Neural cell (in vitro differentiated cells): Measurements from ENCODE around the gene GPATCH11. TPM values are rescaled to one million over a fixed set of nuclear protein-coding genes. Genes with fewer than 3 reads are reported as not detected.

Source experiments
- H2AFZ ChIP-seq: fragments of 200-600, 300-800 bp; sonication (generic), shearing (Covaris generic); 2 replicates; pipeline ENCODE4 v1.6.0; 2014; ENCODE audit warnings: low read depth, mild to moderate bottlenecking, antibody characterized with exemption, low read length, moderate library complexity
- H3F3A ChIP-seq: fragments of 200-600 bp; shearing (Covaris generic); 2 replicates; pipeline ENCODE4 v1.6.1; 2016; ENCODE audit warnings: mild to moderate bottlenecking, moderate library complexity, mixed read lengths, antibody characterized with exemption, low read length; ENCODE audit not compliant: insufficient read depth, poor library complexity, severe bottlenecking
- H3K27ac ChIP-seq: fragments of 200-600, 300-800 bp; sonication (generic), shearing (Covaris generic); 2 replicates; pipeline ENCODE4 v1.5.1; 2014; ENCODE audit warnings: mild to moderate bottlenecking, low read length, moderate library complexity
- H3K27me3 ChIP-seq: fragments of 300-800, 200-600 bp; sonication (generic), shearing (Covaris generic); 2 replicates; pipeline ENCODE4 v1.6.0; 2014; ENCODE audit warnings: mild to moderate bottlenecking, low read depth, low read length, moderate library complexity; ENCODE audit not compliant: insufficient read depth
- H3K36me3 ChIP-seq: fragments of 300-800, 200-600 bp; sonication (generic), shearing (Covaris generic); 2 replicates; pipeline ENCODE4 v1.5.1; 2014; ENCODE audit warnings: mild to moderate bottlenecking, antibody characterized with exemption, low read length, moderate library complexity; ENCODE audit not compliant: insufficient read depth
- H3K4me2 ChIP-seq: fragments of 300-800, 200-600 bp; sonication (generic), shearing (Covaris generic); 2 replicates; pipeline ENCODE4 v1.6.0; 2014; ENCODE audit warnings: mild to moderate bottlenecking, low read length
- H3K4me3 ChIP-seq: fragments of 300-800, 200-600 bp; sonication (generic), shearing (Covaris generic); 2 replicates; pipeline ENCODE4 v1.5.1; 2014; ENCODE audit warnings: mild to moderate bottlenecking, low read length, moderate library complexity
- H3K79me2 ChIP-seq: fragments of 200-600 bp; shearing (Covaris generic); replicated peaks from 2 replicates; pipeline ENCODE4 v1.6.0; 2014; ENCODE audit warnings: mild to moderate bottlenecking, low read length, moderate library complexity; ENCODE audit not compliant: insufficient read depth
- H3K9ac ChIP-seq: fragments of 300-800, 200-600 bp; sonication (generic), shearing (Covaris generic); 2 replicates; pipeline ENCODE4 v1.6.1; 2016; ENCODE audit warnings: mild to moderate bottlenecking, low read length, mixed read lengths
- H3K9me2 ChIP-seq: fragments of 200-600 bp; shearing (Covaris generic); 2 replicates; pipeline ENCODE4 v1.6.1; 2016; ENCODE audit warnings: mild to moderate bottlenecking, low read length, mixed read lengths; ENCODE audit not compliant: insufficient read depth
- H3K9me3 ChIP-seq: fragments of 200-600, 300-800 bp; sonication (generic), shearing (Covaris generic); 2 replicates; pipeline ENCODE4 v1.6.1; 2016; ENCODE audit warnings: mild to moderate bottlenecking, mixed run types, low read length, moderate library complexity, mixed read lengths
- H4K20me1 ChIP-seq: fragments of 200-600 bp; shearing (Covaris generic); 2 replicates; pipeline ENCODE4 v1.6.1; 2016; ENCODE audit warnings: mild to moderate bottlenecking, mixed run types; ENCODE audit not compliant: insufficient read depth
- CTCF ChIP-seq: fragments of 450-650 bp; IDR thresholded peaks from 2 replicates; pipeline ENCODE4 v1.5.1; 2014; ENCODE audit warnings: antibody characterized with exemption, mild to moderate bottlenecking, moderate library complexity; ENCODE audit not compliant: poor library complexity, severe bottlenecking
- EP300 ChIP-seq: fragments of 450-650 bp; conservative IDR thresholded peaks from 2 replicates; pipeline ENCODE4 v1.6.1; 2014; ENCODE audit warnings: antibody characterized with exemption, mild to moderate bottlenecking, moderate library complexity; ENCODE audit not compliant: poor library complexity, severe bottlenecking
- EZH2 ChIP-seq: fragments of 200-600, 300-800 bp; shearing (Covaris generic), sonication (generic); IDR thresholded peaks from 2 replicates; pipeline ENCODE4 v1.6.1; 2014; ENCODE audit warnings: antibody characterized with exemption, low read length, borderline replicate concordance, mild to moderate bottlenecking; ENCODE audit not compliant: insufficient read depth, poor library complexity, severe bottlenecking
- MXI1 ChIP-seq: fragments of 450-650 bp; conservative IDR thresholded peaks from 2 replicates; pipeline ENCODE4 v1.6.1; 2014; ENCODE audit warnings: antibody characterized with exemption, mild to moderate bottlenecking; ENCODE audit not compliant: poor library complexity, severe bottlenecking
- POLR2AphosphoS5 ChIP-seq: IDR thresholded peaks from 2 replicates; pipeline ENCODE4 v1.6.1; 2012
- RAD21 ChIP-seq: fragments of 450-650 bp; conservative IDR thresholded peaks from 2 replicates; pipeline ENCODE4 v1.6.1; 2014; ENCODE audit warnings: antibody characterized with exemption, mild to moderate bottlenecking, moderate library complexity
- REST ChIP-seq: IDR thresholded peaks from 2 replicates; pipeline ENCODE4 v1.6.1; 2012; ENCODE audit warnings: borderline replicate concordance
- SMC3 ChIP-seq: fragments of 450-650 bp; conservative IDR thresholded peaks from 2 replicates; pipeline ENCODE4 v1.6.1; 2014; ENCODE audit warnings: antibody characterized with exemption, mild to moderate bottlenecking, moderate library complexity; ENCODE audit not compliant: poor library complexity
- TAF1 ChIP-seq: IDR thresholded peaks from 2 replicates; pipeline ENCODE4 v1.6.1; 2012; ENCODE audit warnings: low read depth
- polyA plus RNA-seq: library from polyadenylated mRNA; depleted of rRNA; stranded (reverse); fragments of >200 nt; gene quantifications from 2 replicates; pipeline ENCODE4 v1.2.3, GENCODE V29; 2014

Gene GPATCH11
- polyA plus RNA-seq, 1 donor from 2014 or later = 17.7 TPM

GRCh38 chr2:37110306-37111212 is 26.2 kb downstream of the GPATCH11 start:
- Histone ChIP-seq H3K4me3 (no peak overlapping the region), H3K79me2 (no peaks in the 10 kb centered on the region), H4K20me1 (no peaks in the 10 kb centered on the region), H2AFZ (no peak overlapping the region), H3K4me2 (no peak overlapping the region), H3K27ac (no peak overlapping the region), H3K36me3 (no peaks in the 10 kb centered on the region), H3K27me3 (no peaks in the 10 kb centered on the region), H3K9me2 (no peaks in the 10 kb centered on the region), H3K9ac (no peak overlapping the region), H3F3A (no peaks in the 10 kb centered on the region), H3K9me3 (no peaks in the 10 kb centered on the region)
- TF ChIP-seq EP300 (no peak), MXI1 (no peak), SMC3 (no peak), CTCF (no peak), TAF1 (no peak), POLR2AphosphoS5 (no peak), EZH2 (no peak), REST (no peak), RAD21 (no peak)

GRCh38 chr2:37111958-37112357 is 27.6 kb downstream of the GPATCH11 start:
- H3K4me2 ChIP-seq = no peak overlapping the region
- H3K4me3 ChIP-seq = no peak overlapping the region
- H2AFZ ChIP-seq = no peak overlapping the region
- no peaks in the 10 kb centered on the region for H3F3A ChIP-seq
- H3K27me3 ChIP-seq = no peaks in the 10 kb centered on the region
- no peaks in the 10 kb centered on the region for H3K79me2 ChIP-seq
- no peak overlapping the region for H3K27ac ChIP-seq
- H3K9ac ChIP-seq = no peak overlapping the region
- H3K36me3 ChIP-seq = no peaks in the 10 kb centered on the region
- TF ChIP-seq EZH2 (no peak), CTCF (no peak), SMC3 (no peak), POLR2AphosphoS5 (no peak), MXI1 (no peak), TAF1 (no peak), RAD21 (no peak)
- H3K9me2 ChIP-seq = no peaks in the 10 kb centered on the region
- no peaks in the 10 kb centered on the region for H4K20me1 ChIP-seq
- H3K9me3 ChIP-seq = no peaks in the 10 kb centered on the region
